Measurements from ENCODE around the gene HDAC4. TPM values are rescaled to one million over a fixed set of nuclear protein-coding genes. Genes with fewer than 3 reads are reported as not detected.

HDAC4 gene
- total and polyA plus RNA-seq, 2 of the 8 experiments (the other 6 are each of a cell fraction or from before 2014, with no cell fraction given), result 15.4 to 31.5 TPM

DNA sequence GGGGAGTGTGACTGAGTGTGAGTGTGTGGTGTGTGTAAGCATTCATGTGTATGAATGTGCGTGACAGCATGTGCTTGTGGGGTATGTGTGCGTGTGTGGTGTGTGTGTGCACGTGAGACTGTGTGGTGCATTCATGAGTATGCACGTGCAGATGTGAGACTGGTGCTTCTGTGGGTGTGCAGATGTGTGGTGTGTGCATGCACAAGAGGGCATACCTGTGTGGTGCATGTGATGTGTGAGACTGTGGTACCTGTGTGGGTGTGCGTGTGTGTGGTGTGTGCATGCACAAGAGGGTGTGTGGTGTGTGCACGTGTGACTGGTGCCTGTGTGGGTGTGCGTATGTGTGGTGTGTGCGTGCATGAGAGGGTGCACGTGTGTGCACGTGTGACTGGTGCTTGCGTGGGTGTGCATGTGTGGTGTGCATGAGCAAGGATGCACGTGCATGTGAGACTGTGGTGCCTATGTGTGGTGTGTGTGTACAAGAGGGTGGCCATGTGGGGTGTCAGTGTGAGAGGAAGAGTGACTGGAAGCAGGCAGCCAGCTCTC, 339.6 kb downstream of the HDAC4 start:
- Histone ChIP-seq H3K4me3 (ENCODE audit: extremely low read depth in 1 of 4, insufficient read depth in 2 of 4, low read depth in 3 of 4, low read length in 4 of 4) (no peak overlapping the region), H2BK20ac (ENCODE audit: low read length) (no peak overlapping the region), H3K9ac (replicated peaks in 1 of 4; ENCODE audit: extremely low read depth in 1 of 4, low read depth in 3 of 4, low read length in 3 of 4) (no peak overlapping the region), H2BK12ac (ENCODE audit: low read depth, low read length) (no peak overlapping the region), H2AFZ (ENCODE audit: low read length) (no peak overlapping the region), H3K23me2 (ENCODE audit: low read depth, low read length) (no peaks in the 10 kb centered on the region), H3K27me3 (replicated peaks in 1 of 4; ENCODE audit: control insufficient read depth in 3 of 4, extremely low read depth in 1 of 4, insufficient read depth in 3 of 4, low read length in 3 of 4) (no peaks in the 10 kb centered on the region), H2BK5ac (ENCODE audit: low read depth, low read length) (peak overlapping the region; percentile 85; the same call in 1 of the 2 replicates), H2BK120ac (replicated peaks; ENCODE audit: low read depth, low read length) (no peak overlapping the region), H3K4me2 (ENCODE audit: insufficient read depth in 1 of 2, low read depth in 2 of 2, low read length in 2 of 2) (no peak overlapping the region), H3K79me1 (ENCODE audit: low read depth, low read length) (no peaks in the 10 kb centered on the region), H3K9me3 (ENCODE audit: insufficient read depth in 2 of 2, low read depth in 1 of 2, low read length in 1 of 2) (no peaks in the 10 kb centered on the region), H3K4me1 (replicated peaks in 1 of 4; ENCODE audit: control insufficient read depth in 3 of 4, insufficient read depth in 4 of 4, low read length in 3 of 4) (no peaks in the 10 kb centered on the region; a peak in 1 of 7 replicates), H4K91ac (replicated peaks; ENCODE audit: insufficient read length, low read length) (peak overlapping the region; percentile 55), H3K18ac (ENCODE audit: extremely low read depth, low read length) (no peak overlapping the region), H2BK15ac (ENCODE audit: low read length) (peak overlapping the region; percentile 92; the same call in 1 of the 2 replicates), H4K5ac (ENCODE audit: insufficient read length, low read depth, low read length) (no peak overlapping the region), H3K4ac (replicated peaks; ENCODE audit: insufficient read length, low read depth, low read length) (no peak overlapping the region), H3K14ac (ENCODE audit: insufficient read length) (no peak overlapping the region), H3K56ac (replicated peaks; ENCODE audit: insufficient read length, low read depth, low read length) (no peak overlapping the region), H3K36me3 (ENCODE audit: control insufficient read depth in 2 of 4, insufficient read depth in 4 of 4, low read length in 3 of 4) (peaks cover 0 to 4% (median 0%) of the 10 kb centered on the region in 4 experiments; a peak in 1 of 8 replicates), H3K79me2 (ENCODE audit: control insufficient read depth in 1 of 2, insufficient read depth in 2 of 2, low read length in 2 of 2) (no peaks in the 10 kb centered on the region), H2AK5ac (ENCODE audit: low read depth, low read length) (peak overlapping the region; percentile 16; the same call in 1 of the 2 replicates), H3K27ac (ENCODE audit: low read depth, low read length) (no peak overlapping the region), H4K20me1 (replicated peaks in 1 of 2; ENCODE audit: control insufficient read depth in 1 of 2, insufficient read depth in 2 of 2, low read length in 2 of 2) (peaks cover 2 to 7% of the 10 kb centered on the region in 2 experiments), H4K8ac (ENCODE audit: extremely low read depth, insufficient read depth, low read length) (no peak overlapping the region), H3K23ac (ENCODE audit: insufficient read length) (no peak overlapping the region)
- WGBS, 2 experiments (ENCODE audit: extremely low coverage in 1 of 2, insufficient coverage in 1 of 2, insufficient read length in 1 of 2, insufficient replicate concordance in 2 of 2, low coverage in 1 of 2, low lambda C conversion rate in 2 of 2, missing lambda C conversion rate in 1 of 2), result 92% methylated on average over 12 of the region's 12 CpGs; no CpG with 5 or more reads in 1 of the 2 experiments
- no peak for DNase-seq (ENCODE audit: low read depth in 1 of 2, low spot score in 2 of 2)
- POLR2A ChIA-PET (ENCODE audit: partially characterized antibody), result no interaction called here
- CTCF ChIA-PET (ENCODE audit: partially characterized antibody), result no interaction called here
- no peak for FAIRE-seq
- TF ChIP-seq SP2 (IDR thresholded peaks at IDR 0.05; ENCODE audit: low read length) (no peak), USF2 (IDR thresholded peaks at IDR 0.05; ENCODE audit: low read length) (no peak), FOSL1 (IDR thresholded peaks at IDR 0.05; ENCODE audit: insufficient read depth, low read depth, low read length) (no peak), EP300 (IDR thresholded peaks at IDR 0.05; ENCODE audit: borderline replicate concordance in 1 of 2, low read depth in 2 of 2, low read length in 2 of 2) (no peak), ATF3 (IDR thresholded peaks at IDR 0.05; ENCODE audit: insufficient read depth, low read depth, low read length) (no peak), RBBP5 (IDR thresholded peaks at IDR 0.05; ENCODE audit: borderline replicate concordance, low read depth, low read length) (no peak), CREB1 (IDR thresholded peaks at IDR 0.05) (no peak), HDAC2 (IDR thresholded peaks at IDR 0.05; ENCODE audit: borderline replicate concordance in 1 of 2, low read depth in 2 of 2, low read length in 2 of 2) (no peak)
- TF ChIP-seq, protein P1, sequence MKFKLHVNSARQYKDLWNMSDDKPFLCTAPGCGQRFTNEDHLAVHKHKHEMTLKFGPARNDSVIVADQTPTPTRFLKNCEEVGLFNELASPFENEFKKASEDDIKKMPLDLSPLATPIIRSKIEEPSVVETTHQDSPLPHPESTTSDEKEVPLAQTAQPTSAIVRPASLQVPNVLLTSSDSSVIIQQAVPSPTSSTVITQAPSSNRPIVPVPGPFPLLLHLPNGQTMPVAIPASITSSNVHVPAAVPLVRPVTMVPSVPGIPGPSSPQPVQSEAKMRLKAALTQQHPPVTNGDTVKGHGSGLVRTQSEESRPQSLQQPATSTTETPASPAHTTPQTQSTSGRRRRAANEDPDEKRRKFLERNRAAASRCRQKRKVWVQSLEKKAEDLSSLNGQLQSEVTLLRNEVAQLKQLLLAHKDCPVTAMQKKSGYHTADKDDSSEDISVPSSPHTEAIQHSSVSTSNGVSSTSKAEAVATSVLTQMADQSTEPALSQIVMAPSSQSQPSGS (IDR thresholded peaks at IDR 0.05; ENCODE audit: low read length), result no peak

Measured in H1 (cell line).